T47D (cell line): ENCODE measurements around the gene TRNAU1AP.
"Not testable (repeated sequence)": the region's sequence is repeated elsewhere in the genome, so short reads cannot be mapped to it uniquely, and the experiment has no call there.

Experiments used
- DNase-seq, 2 experiments: peaks; one replicate each; pipeline versions ENCODE4 v3.0.0 to v3.0.0-alpha.2; 2011 to 2012; ENCODE audit warnings: low read depth in 1 of 2, low spot score in 1 of 2
- JUND ChIP-seq: IDR thresholded peaks from 2 replicates; pipeline ENCODE4 v1.6.1; 2012; ENCODE audit warnings: low read depth
- in situ Hi-C: cut with HindIII; loops from 2 replicates; pipeline ENCODE4 v1.10.0; 2016; ENCODE audit warnings: low sequenced_read_pairs, low pct_unique_long_range_greater_than_20kb

Gene TRNAU1AP

DNA sequence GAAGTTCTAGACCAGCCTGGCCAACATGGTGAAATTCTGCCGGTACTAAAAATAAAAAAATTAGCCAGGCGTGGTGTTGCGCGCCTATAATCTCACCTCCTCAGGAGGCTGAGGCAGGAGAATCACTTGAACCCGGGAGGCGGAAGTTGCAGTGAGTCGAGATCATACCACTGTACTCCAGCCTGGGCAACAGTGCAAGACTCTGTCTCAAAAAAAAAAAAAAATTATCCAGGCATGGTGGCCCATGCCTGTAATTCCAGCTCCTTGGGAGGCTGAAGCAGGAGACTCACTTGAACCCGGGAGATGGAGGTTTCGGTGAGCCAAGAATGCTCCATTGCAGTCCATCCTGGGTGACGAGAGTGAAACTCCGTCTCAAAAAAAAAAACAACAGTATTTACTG, 20.7 kb downstream of the TRNAU1AP start:
- in situ Hi-C loops = no loop called here
- no peak for TF ChIP-seq JUND

DNA sequence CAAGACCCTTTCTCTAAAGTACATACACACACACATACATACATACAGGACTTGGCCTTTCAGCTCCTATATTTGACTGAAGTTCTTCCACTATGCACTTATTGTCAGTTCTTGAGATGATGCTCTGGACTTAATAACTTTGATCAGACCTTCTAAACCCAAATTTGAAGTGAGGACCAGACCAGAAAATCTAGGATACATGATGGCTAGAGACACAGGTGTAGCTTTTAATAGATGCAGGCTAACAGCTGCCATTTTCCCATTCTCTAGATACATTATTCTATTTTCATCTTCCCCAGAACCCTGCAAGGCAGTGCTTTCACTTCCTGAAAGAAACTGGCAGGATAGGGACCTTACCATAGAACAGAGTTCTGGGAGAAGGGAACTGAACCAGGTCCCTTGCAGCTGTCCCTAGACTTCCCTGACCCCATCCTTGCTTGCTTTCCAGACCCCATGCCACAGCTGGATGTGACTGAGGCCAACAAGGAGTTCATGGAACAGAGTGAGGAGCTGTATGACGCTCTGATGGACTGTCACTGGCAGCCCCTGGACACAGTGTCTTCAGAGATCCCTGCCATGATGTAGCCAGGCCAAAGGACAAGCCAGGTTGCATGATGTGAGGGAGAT, 24.3 kb downstream of the TRNAU1AP start:
- peak in 1 of 2 experiments; percentile 28 for DNase-seq
- in situ Hi-C loops = no loop called here

More for the DNA sequence above, 20.7 kb downstream of the TRNAU1AP start:
- DNase-seq = no peak

DNA sequence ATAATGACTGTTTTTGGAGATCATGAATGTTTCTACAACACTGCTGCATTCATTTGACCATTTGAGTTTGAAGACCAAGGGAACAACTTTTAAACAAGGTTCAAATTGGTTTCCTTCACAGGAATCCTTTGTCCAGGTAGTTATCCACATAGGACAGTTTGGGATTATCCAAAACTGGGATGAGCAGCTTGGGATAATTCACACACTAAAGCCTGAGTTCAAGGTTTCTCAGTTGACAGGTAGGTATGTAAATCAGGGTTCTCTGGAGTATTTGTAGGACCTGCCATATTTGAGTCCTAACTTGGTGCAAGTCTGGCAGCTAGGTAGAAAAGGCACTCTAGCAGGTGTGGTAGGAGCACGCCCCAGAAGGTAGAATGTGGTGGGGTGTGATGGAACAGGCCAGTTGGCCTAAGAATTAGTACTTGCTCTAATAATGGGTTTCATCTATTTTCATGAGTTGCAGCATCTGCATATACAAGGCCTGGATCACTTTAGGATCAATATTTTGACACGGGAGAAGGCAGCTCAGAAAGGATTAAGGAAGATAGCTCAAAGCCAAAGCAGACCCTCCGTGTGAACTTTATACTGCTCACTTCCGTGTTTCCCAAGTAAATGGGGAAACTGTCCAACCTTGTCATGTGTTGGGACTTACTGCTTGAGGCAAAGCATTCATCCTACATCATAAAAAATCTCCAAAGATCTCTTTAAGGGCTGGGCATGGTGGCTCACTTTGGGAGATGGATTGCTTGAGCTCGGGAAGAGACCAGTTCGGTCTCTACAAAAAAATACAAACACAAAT, 25.1 kb downstream of the TRNAU1AP start:
- 0 out of 2 replicates have a peak, but pooled peaks have one; percentile 8 for TF ChIP-seq JUND
- DNase-seq = peak in 1 of 2 experiments; percentile 19
- in situ Hi-C loops = no loop called here

More for the DNA sequence above, 24.3 kb downstream of the TRNAU1AP start:
- peak; percentile 13; the same call in 1 of the 2 replicates for TF ChIP-seq JUND

DNA sequence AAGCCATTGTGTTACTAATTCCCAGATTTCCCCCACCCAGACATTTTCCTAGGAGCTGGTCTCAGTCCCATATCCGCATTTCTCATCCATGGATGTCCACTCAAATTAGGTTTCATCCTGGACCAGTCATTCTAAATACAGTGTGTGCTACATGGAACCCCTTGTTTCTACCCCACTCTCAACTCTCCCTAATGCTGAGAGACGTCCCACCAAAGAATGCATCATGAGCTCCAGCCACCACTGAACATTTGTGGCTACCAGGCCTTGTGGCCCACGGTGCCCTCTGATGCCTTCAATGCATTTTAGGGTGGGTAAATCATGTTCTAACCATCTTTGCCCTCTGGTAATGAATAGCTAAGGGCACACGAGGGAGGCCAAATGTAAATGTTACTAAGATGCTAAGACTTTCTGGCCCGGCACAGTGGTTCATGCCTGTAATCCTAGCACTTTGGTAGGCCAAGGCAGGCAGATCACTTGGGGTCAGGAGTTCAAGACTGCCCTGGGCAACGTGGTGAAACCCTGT, 25.9 kb downstream of the TRNAU1AP start:
- no peak for DNase-seq
- in situ Hi-C loops = no loop called here
- TF ChIP-seq JUND = no peak

DNA sequence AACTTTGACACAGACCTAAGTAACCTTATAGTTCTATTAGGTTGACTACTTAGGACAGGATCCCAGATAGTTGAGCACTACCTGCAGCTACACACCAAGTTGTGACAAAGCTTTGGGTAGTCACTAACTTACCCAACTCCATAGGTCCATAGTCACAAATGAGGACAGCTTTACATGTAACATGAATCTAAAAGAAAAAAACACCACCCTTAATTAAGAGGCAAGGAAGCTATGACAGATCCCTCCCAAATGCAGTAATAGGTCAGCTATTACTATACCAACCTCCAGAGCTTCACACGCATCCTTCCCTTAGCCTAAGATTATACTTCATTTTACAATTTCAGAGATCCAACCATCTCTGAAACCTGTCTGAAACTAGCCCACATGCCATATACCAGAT, 26.5 kb downstream of the TRNAU1AP start:
- no peak for DNase-seq
- TF ChIP-seq JUND = no peak
- in situ Hi-C loops = no loop called here

DNA sequence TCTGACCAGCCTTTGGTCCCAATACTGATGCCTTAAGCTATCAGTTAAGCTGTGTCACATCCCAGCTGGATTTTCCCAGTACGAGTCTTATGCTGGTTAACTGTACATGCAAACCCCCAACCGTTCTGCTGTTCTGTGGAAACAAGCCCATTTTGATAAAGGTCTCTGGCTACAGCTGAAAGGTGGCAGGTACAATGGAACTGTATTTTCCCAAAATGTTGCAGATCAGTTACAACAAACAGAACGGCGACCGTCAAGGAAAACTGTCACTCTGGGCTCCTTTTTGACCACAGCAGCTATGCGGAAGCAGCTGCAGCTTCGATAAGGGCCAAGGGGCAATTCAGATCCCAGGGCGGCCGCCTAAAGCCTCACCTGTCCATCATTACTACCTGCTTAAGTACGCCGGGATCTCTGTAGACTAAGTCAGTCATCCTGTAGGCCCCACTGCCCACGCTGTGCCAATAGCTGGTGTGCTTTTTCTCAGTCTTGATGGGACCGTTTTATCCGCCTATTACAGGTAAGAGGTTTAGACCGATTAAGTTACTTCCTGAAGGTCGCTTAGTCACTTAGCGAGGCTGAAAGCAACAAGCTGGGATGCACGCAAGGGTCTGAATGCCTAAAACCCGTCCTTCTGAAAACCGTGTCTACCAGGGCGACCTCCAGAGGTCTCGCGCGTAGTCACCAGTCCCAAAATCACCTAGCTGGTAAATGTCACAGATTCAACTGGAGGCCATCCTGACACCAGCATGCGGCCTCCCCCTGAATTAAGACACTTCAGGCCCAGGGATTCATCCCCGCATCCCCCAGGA, 28.0 kb downstream of the TRNAU1AP start:
- peak in 1 of 2 experiments; percentile 56 for DNase-seq
- TF ChIP-seq JUND = no peak
- in situ Hi-C loops = no loop called here

DNA sequence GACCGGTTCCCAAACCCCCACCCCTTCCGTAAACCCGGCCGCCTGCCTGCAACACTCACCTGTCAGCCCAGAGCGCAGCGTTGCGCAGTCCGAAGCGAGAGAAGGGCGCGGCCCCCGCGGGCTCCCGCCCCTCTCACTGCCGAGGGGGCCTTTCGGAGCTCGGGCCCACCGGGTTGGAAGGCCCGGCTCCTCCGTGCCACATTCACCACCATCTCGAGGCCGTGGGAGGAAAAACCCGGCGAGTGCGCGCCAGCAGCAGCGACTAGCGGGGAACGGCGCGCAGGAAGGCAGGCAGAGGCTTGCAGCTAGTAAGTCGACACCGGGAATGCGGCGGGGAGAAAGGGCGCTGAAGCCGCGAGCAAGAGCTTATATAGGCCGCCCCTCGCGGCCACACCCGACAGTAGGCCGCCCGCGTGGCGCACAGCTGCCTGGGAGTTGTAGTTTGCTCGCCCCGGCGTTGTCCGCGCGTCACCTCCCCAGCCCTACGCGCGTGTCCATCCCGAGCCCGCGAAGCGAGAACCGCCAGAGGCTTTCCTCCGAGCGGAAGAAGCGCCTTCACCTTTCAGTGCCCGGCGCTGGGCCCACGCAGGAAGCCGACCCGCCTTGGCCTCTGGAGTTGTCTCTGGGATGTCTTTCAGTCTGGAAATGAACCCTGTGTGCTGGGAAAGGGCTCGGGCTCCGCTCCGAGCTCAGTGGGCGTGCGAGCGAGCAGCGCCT, 28.8 kb downstream of the TRNAU1AP start:
- peak; percentile 80 to 94 for DNase-seq
- in situ Hi-C loops = no loop called here
- no peak for TF ChIP-seq JUND

DNA sequence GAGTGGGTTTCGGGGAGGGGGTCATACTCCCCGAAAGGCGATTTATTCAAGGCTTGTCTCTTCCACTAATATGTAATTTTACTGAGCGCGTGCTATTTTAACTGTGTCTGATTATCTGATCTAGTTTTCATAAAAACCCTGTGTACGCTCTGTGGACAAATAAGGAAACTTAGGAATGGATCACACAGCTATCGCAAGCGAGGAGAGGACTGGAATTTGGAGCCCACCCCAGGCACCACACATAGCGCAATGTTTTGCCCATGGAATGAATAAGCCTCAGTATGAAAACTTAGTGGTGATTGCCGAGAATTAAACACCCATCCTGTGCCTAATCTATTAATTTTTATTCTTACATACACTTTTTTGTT, 29.3 kb downstream of the TRNAU1AP start:
- in situ Hi-C loops = no loop called here
- DNase-seq = peak in 1 of 2 experiments; percentile 13
- no peak for TF ChIP-seq JUND

DNA sequence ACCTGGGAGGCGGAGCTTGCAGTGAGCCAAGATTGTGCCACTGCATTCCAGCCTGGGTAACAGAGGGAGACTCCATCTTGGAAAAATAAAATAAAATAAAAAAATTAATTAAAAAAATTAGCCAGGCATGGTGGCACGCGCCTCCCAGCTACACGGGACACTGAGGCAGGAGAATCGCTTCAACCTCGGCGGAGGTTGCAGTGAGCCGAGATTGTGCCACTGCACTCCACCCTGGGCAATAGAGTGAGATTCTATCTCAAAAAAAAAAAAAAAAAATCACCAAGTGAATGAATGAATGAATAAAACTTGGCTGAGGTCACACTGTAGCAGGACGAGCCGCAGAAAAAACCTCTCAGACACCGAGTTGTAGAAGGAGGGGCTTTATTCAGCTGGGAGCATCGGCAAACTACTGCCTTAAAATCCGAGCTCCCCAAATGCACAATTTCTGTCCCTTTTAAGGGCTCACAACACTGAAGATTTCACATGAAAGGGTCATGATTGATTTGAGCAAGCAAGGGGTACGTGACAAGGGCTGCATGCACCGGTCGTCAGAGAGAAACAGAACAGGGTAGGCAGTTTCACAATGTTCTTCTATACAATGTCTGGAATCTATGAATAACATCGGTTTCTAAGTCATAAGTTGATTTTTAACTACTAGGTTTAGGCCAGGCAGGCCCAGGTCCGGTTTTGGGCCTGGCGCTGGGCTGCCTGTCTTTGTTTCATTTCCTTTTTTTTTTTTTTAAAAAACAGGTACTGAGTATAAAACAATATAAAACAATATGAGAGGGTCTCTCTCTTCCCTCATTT, 33.9 kb downstream of the TRNAU1AP start:
- in situ Hi-C loops, DNase-seq: not testable (repeated sequence)

DNA sequence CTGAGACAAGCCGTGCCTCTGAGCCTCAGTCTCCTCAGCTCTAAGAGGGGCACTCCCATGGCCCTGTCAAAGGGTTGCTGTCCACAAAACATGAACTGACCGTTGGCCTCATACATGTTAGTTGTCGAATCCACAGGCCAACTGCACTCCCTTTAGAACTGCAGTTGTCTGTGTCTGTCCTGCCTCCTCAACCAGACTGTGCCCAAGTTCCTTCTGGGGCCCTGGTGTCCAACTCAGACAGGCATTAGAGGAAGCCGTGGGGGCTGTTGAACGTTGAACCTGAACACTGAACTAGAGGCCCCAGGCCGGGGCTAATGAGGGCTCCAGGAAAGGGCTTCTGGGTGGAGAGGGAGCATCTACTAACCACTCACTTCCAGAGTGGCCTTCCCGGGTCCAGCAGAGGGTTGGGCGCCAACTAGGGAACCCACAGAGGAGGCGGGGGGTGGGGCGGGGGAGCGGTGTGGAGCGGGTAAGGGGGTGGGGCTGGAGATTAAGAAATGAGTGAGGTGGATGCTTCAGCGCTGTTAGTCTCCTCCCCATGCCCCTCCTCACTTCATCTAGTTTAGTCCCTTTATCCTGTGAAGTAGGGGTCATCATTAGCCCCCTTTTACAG, 38.9 kb downstream of the TRNAU1AP start, which contains the start of gene RAB42:
RAB42 (plus strand) TSS at position 558 of the 613 bp plus-strand sequence. CDS start 247 bp downstream, outside the sequence.
- in situ Hi-C loops = no loop called here
- TF ChIP-seq JUND = no peak
- DNase-seq = no peak
